HCT116 (cell line): ENCODE data around the gene GPC4. TPM values are rescaled to one million over a fixed set of nuclear protein-coding genes. Genes with fewer than 3 reads are reported as not detected.

Experiments used
- ATAC-seq: fragments of 200-7000 bp; cut with Tn5 transposase; 2 replicates; pipeline ENCODE4 v1.9.1; 2020; ENCODE audit warnings: mild to moderate bottlenecking, moderate library complexity
- BruUV-seq: library from RNA; stranded (reverse); fragments of 400-500 nt; replicated peaks from 2 replicates; lab custom pipeline; 2021; lab: Mats Ljungman, UMichigan
- CTCF ChIA-PET: fragments of 300-600 bp; sonication (Branson Sonifier 250); formaldehyde crosslinking; loops from one replicate; lab custom pipeline; 2021; ENCODE audit warnings: antibody characterized with exemption; lab: Charles Lee
- POLR2A ChIA-PET: fragments of 300-600, 350-600 bp; sonication (Branson Sonifier 250); formaldehyde crosslinking; loops from one replicate; lab custom pipeline; 2021; ENCODE audit warnings: antibody characterized with exemption; lab: Charles Lee
- RAD21 ChIA-PET, 2 experiments: fragments of 300-600 bp; sonication (Branson Sonifier 250); formaldehyde crosslinking; loops; one replicate each; lab custom pipeline; 2023; ENCODE audit warnings: low total read pairs in 2 of 2; ENCODE audit not compliant: uncharacterized antibody in 2 of 2, unreplicated experiment in 2 of 2, low non-redundant PET in 1 of 2; lab: Charles Lee
- DNase-seq: peaks from one replicate; pipeline ENCODE4 v3.0.0-alpha.2; 2010; ENCODE audit warnings: low read depth, low spot score
- H2AFZ ChIP-seq: fragments of 200-600 bp; shearing (Covaris generic), sonication (generic); 2 replicates; pipeline ENCODE4 v1.6.1; 2017; ENCODE audit warnings: low read depth, mixed run types, mixed read lengths, antibody characterized with exemption, low read length; ENCODE audit not compliant: poor library complexity, severe bottlenecking
- H3K27ac ChIP-seq: 2 replicates; pipeline ENCODE4 v1.5.1; 2012; ENCODE audit warnings: low read depth, low read length
- H3K27me3 ChIP-seq: fragments of 200-600 bp; sonication (generic); 2 replicates; pipeline ENCODE4 v1.6.1; 2016; ENCODE audit warnings: mixed run types, low read length, mixed read lengths; ENCODE audit not compliant: insufficient read depth
- H3K36me3 ChIP-seq, 2 experiments: fragments of 200-500 bp in 1 of 2; fragments of 200-600 bp in 1 of 2; sonication (Bioruptor generic) in 1 of 2; sonication (generic) in 1 of 2; 2 replicates each; pipeline versions ENCODE4 v1.5.1 to v1.6.1; 2014 to 2016; ENCODE audit warnings: low read length in 2 of 2, inconsistent platforms in 1 of 2, mixed read lengths in 1 of 2, mixed run types in 1 of 2; ENCODE audit not compliant: insufficient read depth in 2 of 2, control insufficient read depth in 1 of 2
- H3K4me1 ChIP-seq, 2 experiments: fragments of 200-600 bp in 1 of 2; sonication (generic) in 1 of 2; 2 replicates each; pipeline versions ENCODE4 v1.5.1 to v1.6.1; 2012 to 2017; ENCODE audit warnings: low read length in 2 of 2, inconsistent platforms in 1 of 2, mild to moderate bottlenecking in 1 of 2, mixed read lengths in 1 of 2, mixed run types in 1 of 2, moderate library complexity in 1 of 2; ENCODE audit not compliant: insufficient read depth in 2 of 2, control insufficient read depth in 1 of 2
- H3K4me2 ChIP-seq: fragments of 200-600 bp; sonication (generic); 2 replicates; pipeline ENCODE4 v1.6.1; 2017; ENCODE audit warnings: mixed run types, low read length, mixed read lengths
- H3K4me3 ChIP-seq, 2 experiments: fragments of 200-600 bp in 1 of 2; sonication (generic) in 1 of 2; replicated peaks in 1 of 2; 2 replicates each; pipeline ENCODE4 v1.5.1; 2011 to 2016; ENCODE audit warnings: low read length in 2 of 2, control low read depth in 1 of 2, low read depth in 1 of 2, mild to moderate bottlenecking in 1 of 2, mixed read lengths in 1 of 2, mixed run types in 1 of 2
- H3K79me2 ChIP-seq: fragments of 200-600 bp; sonication (generic); 2 replicates; pipeline ENCODE4 v1.6.1; 2017; ENCODE audit warnings: mild to moderate bottlenecking, mixed run types, low read length, moderate library complexity, mixed read lengths; ENCODE audit not compliant: insufficient read depth
- H3K9ac ChIP-seq: fragments of 200-600 bp; sonication (generic); 2 replicates; pipeline ENCODE4 v1.6.1; 2016; ENCODE audit warnings: low read length, mixed read lengths
- H3K9me2 ChIP-seq: fragments of 200-600 bp; sonication (generic), shearing (Covaris generic); 2 replicates; pipeline ENCODE4 v1.6.1; 2017; ENCODE audit warnings: mixed run types, mild to moderate bottlenecking, moderate library complexity; ENCODE audit not compliant: insufficient read depth
- H3K9me3 ChIP-seq, 2 experiments: fragments of 200-500 bp in 1 of 2; fragments of 200-600 bp in 1 of 2; sonication (Bioruptor generic) in 1 of 2; sonication (generic) in 1 of 2; 2 replicates each; pipeline ENCODE4 v1.6.1; 2014 to 2017; ENCODE audit warnings: low read length in 2 of 2, mixed read lengths in 2 of 2, inconsistent platforms in 1 of 2, low read depth in 1 of 2, mild to moderate bottlenecking in 1 of 2, mixed run types in 1 of 2, moderate library complexity in 1 of 2; ENCODE audit not compliant: control insufficient read depth in 1 of 2, insufficient read depth in 1 of 2
- H4K20me1 ChIP-seq: fragments of 200-600 bp; sonication (generic), shearing (Covaris generic); 2 replicates; pipeline ENCODE4 v1.6.1; 2017; ENCODE audit warnings: mixed run types, mild to moderate bottlenecking, moderate library complexity; ENCODE audit not compliant: insufficient read depth
- CBX3 ChIP-seq: IDR thresholded peaks from 2 replicates; pipeline ENCODE4 v1.6.1; 2012; ENCODE audit warnings: low read depth
- CTCF ChIP-seq, 3 experiments: fragments of 200-600 bp in 1 of 3; sonication (generic) in 1 of 3; IDR thresholded peaks in 2 of 3; conservative IDR thresholded peaks in 1 of 3; 2 replicates each; pipeline ENCODE4 v1.5.1; 2012 to 2017; ENCODE audit warnings: low read depth in 2 of 3, low read length in 2 of 3, antibody characterized with exemption in 1 of 3, borderline replicate concordance in 1 of 3, control low read depth in 1 of 3, mild to moderate bottlenecking in 1 of 3, mixed read lengths in 1 of 3, mixed run types in 1 of 3, moderate library complexity in 1 of 3; ENCODE audit not compliant: insufficient read depth in 1 of 3
- EGR1 ChIP-seq: IDR thresholded peaks from 2 replicates; pipeline ENCODE4 v1.6.1; 2012; ENCODE audit warnings: low read depth
- ELF1 ChIP-seq: IDR thresholded peaks from 2 replicates; pipeline ENCODE4 v1.6.1; 2012; ENCODE audit warnings: low read depth, borderline replicate concordance
- FOSL1 ChIP-seq: IDR thresholded peaks from 2 replicates; pipeline ENCODE4 v1.6.1; 2012; ENCODE audit warnings: low read depth
- JUND ChIP-seq: IDR thresholded peaks from 2 replicates; pipeline ENCODE4 v1.6.1; 2012
- MAX ChIP-seq: IDR thresholded peaks from 2 replicates; pipeline ENCODE4 v1.6.1; 2012
- POLR2A ChIP-seq: IDR thresholded peaks from 2 replicates; pipeline ENCODE4 v1.7.0; 2011; ENCODE audit warnings: borderline replicate concordance; ENCODE audit not compliant: insufficient read depth, insufficient read length; ENCODE audit errors: extremely low read depth
- POLR2AphosphoS5 ChIP-seq: IDR thresholded peaks from 2 replicates; pipeline ENCODE4 v1.6.1; 2011; ENCODE audit warnings: mild to moderate bottlenecking, low read depth, low read length, moderate library complexity
- RAD21 ChIP-seq: IDR thresholded peaks from 2 replicates; pipeline ENCODE4 v1.6.1; 2012; ENCODE audit warnings: low read depth, mild to moderate bottlenecking
- SIN3A ChIP-seq: IDR thresholded peaks from 2 replicates; pipeline ENCODE4 v1.6.1; 2012; ENCODE audit warnings: low read depth
- SP1 ChIP-seq: IDR thresholded peaks from 2 replicates; pipeline ENCODE4 v1.6.1; 2012; ENCODE audit warnings: low read depth
- SRF ChIP-seq: IDR thresholded peaks from 2 replicates; pipeline ENCODE4 v1.6.1; 2012; ENCODE audit warnings: low read depth
- YY1 ChIP-seq: IDR thresholded peaks from 2 replicates; pipeline ENCODE4 v1.6.1; 2011; ENCODE audit warnings: low read length, low read depth, moderate library complexity, mild to moderate bottlenecking; ENCODE audit not compliant: insufficient replicate concordance; ENCODE audit errors: extremely low read depth
- ZBTB33 ChIP-seq: IDR thresholded peaks from 2 replicates; pipeline ENCODE4 v1.6.1; 2011; ENCODE audit warnings: mild to moderate bottlenecking, low read length, moderate library complexity; ENCODE audit not compliant: insufficient replicate concordance; ENCODE audit errors: extremely low read depth
- ZFX ChIP-seq: fragments of 450-650 bp; IDR thresholded peaks from 2 replicates; pipeline ENCODE4 v1.6.1; 2017
- ZNF274 ChIP-seq: fragments of 200-500 bp; sonication (Bioruptor generic); IDR thresholded peaks from 2 replicates; pipeline ENCODE4 v1.6.1; 2014; ENCODE audit warnings: mild to moderate bottlenecking, low read depth, low read length, inconsistent platforms
- intact Hi-C: fragments of 100-400 bp; cut with micrococcal nuclease; formaldehyde crosslinking; loops from 2 replicates; pipeline ENCODE4 v1.10.0; 2022
- total RNA-seq: library from RNA; stranded (reverse); gene quantifications from one replicate; pipeline ENCODE4 v1.2.1, GENCODE V29; 2021; ENCODE audit not compliant: unreplicated experiment

GPC4 gene
- total RNA-seq, 1 experiment from 2014 or later, result 9.7 TPM

- H3K4me1 ChIP-seq, result no peaks in the 10 kb centered on the region
- H3K4me3 ChIP-seq, result no peak overlapping the region
- H3K9me3 ChIP-seq, result no peaks in the 10 kb centered on the region
- H3K4me2 ChIP-seq, result no peak overlapping the region
- H3K27ac ChIP-seq, result no peak overlapping the region
- ATAC-seq (no peak), DNase-seq (no peak)
- no peaks in the 10 kb centered on the region for H3K79me2 ChIP-seq
- no peak overlapping the region for H3K9ac ChIP-seq
- TF ChIP-seq JUND (no peak), SP1 (no peak), MAX (no peak), ZFX (no peak), ELF1 (no peak), SRF (no peak), YY1 (no peak), FOSL1 (no peak), EGR1 (no peak), RAD21 (no peak), POLR2AphosphoS5 (no peak), POLR2A (no peak), CTCF (IDR thresholded peaks at IDR 0.05 in 2 of 3, conservative IDR thresholded peaks at IDR 0.05 in 1 of 3; ENCODE audit: borderline replicate concordance in 1 of 3, insufficient read depth in 1 of 3, low read depth in 2 of 3, low read length in 2 of 3) (no peak), ZNF274 (no peak), SIN3A (no peak), ZBTB33 (no peak), CBX3 (no peak)
- ChIA-PET CTCF (no interaction called here), POLR2A (no interaction called here), RAD21 (no interaction called here)
- no peak overlapping the region for H2AFZ ChIP-seq
- no peaks in the 10 kb centered on the region for H3K9me2 ChIP-seq
- intact Hi-C loops, result no loop called here
- no peaks in the 10 kb centered on the region for H3K27me3 ChIP-seq
- no TSS peak for BruUV-seq
- no peaks in the 10 kb centered on the region for H3K36me3 ChIP-seq
- no peaks in the 10 kb centered on the region for H4K20me1 ChIP-seq
Observed at GRCh38 chrX:133307094-133307493, 108.2 kb downstream of the GPC4 start.
